Measurements from ENCODE around the gene EPHA3.

Gene EPHA3

GRCh38 chr3:89107461-89108290, at the start of gene EPHA3:
TSS of gene EPHA3 (plus strand) at chr3:89107621. CDS start at chr3:89107749, 128 bp downstream.
- peak; percentile 5 to 51 for DNase-seq

DNA sequence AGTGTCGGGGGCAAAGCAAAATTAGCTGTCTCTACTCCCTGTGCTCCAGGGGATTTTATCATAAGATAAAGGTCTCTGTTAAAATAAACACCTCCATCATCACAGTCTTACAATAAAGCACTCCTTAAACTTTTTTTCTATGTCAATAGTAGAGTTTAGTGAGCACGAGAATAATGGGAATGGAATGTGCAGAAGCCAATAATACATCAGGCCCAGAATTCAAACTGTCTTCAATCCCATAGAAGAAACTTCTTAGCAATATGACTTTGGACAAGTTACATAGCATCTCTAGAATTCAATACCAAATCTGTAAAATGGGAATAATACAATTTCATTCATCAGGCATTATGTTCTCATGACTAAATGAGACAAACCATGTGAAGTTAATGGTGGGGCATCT, 49.0 kb upstream of the EPHA3 start:
- DNase-seq: no peak

- no peak for DNase-seq
These were observed 48.1 kb upstream of the EPHA3 start for GRCh38 chr3:89059211-89059925.

DNA sequence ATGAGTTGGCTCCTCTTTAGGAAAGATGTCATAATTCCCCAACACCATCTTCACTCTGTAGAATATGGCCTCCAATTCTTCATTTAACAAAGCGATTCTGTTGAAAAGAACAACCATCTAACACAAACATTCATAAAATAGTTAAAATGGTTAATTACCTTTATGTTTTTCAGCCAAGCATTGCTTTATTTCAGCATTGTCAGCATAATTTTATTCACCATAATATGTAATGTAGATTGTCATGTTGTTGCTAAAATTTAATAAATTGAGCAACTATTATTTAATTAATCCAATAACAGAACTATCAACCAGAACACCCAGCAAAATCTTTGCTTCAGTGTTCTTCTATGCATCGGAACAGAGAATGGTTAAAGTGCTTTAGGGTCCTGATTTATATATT, 46.2 kb upstream of the EPHA3 start:
- DNase-seq: no peak

DNA sequence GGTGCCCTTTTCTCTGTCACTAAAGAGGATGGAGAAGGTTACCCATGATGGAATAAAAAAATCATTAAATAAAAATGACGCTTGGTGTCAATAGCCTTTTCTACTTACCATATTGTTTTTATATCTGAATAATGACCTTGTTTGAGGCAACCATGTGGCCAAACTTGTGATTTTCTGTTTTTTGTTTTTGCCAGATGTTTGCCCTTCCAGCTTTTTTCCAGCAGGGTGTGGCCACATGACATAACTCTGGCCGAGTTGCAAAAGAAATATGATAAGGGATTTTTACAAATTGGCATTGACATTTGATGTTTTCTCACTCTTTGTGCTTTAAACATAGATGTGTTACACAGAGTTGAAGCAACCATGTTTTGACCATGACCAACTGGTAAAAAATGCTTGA, 39.7 kb upstream of the EPHA3 start:
- DNase-seq: no peak

- DNase-seq: no peak
These were observed 34.8 kb upstream of the EPHA3 start for GRCh38 chr3:89072642-89073041.

GRCh38 chr3:89079944-89080343, 27.5 kb upstream of the EPHA3 start:
- DNase-seq: no peak

DNA sequence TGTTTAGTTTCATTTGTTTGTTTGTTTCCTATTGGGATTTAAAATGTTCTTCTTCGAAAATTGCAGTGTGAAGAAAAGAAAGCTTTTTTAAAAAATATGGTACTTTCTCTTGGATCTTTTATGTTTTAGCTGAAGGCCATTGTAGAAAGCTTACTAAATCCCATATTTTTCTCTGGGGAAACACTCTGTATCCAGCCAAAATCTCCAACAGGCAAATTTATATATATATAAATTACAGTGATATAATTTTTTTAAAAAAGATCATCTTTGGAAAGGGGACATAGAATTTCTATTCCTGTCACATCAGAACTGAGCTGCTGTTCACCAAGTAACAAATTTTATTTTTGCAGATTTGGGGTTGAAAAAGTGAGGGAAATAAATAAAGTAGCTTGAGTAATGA, 19.6 kb upstream of the EPHA3 start:
- DNase-seq: no peak

DNA sequence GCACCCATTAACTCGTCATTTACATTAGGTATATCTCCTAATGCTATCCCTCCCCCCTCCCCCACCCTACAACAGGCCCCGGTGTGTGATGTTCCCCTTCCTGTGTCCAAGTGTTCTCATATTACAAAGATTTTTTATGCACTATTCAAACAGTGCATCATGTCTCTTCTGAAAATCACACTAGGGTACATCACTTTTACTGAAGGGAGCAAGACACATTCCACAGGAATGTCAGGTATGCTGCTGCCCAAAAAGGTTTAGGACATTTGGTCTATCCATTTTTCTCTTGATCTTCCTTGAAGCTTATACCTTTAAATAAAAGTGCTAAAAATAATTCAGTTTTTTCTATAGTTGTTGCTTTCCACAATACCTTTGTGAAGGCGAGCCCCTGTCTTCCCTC, 9.2 kb upstream of the EPHA3 start:
- DNase-seq: no peak

DNA sequence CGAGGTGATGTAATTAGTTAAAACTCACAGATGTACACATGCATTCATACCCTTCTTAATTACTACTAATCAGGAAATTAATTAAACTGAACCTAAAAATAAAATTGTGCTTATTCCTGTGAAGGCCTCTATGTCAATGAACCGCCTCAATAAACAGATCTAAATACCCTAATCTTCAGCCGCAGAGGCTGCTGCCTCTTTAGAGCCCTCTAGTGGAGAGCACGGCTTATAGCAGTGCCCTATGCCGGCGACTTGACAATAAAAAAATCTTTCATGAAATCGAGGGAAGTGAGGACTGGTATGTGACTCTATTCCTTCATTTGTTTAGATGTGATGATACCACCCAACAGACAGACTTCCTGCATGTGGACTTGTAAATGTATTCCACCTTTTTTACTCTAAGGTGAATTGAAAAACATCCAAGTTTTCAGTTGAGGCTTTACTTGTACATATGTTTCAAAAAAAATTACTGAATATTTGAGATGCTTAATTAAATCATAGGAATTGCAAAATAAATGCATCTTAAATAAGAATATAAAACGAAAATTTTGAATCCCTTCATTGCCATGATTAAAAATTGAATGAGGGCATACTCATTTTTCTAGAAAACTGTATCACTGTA, 8.3 kb upstream of the EPHA3 start:
- peak; percentile 5 to 46 for DNase-seq

GRCh38 chr3:89101251-89101650, 6.2 kb upstream of the EPHA3 start:
- no peak for DNase-seq

DNA sequence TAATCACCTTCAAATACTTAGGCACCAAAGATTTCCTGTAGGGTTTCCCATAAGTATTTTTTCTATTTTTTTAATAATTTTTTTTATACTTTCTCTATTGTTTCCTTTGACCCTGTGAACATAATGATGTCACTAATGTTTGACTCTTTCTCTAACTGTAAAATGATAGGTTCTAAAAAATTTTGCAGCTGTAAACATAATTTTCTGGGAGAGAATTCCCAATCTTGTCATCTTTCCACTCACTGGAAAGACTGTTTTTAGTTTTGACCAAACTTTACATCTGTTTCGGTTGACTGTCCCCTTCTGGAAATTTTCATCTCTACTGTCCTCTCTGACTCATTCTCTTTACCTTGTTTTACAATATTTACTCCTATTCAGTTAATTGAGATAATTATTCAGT, 5.5 kb upstream of the EPHA3 start:
- no peak for DNase-seq

GRCh38 chr3:89104499-89104898, 2.9 kb upstream of the EPHA3 start:
- DNase-seq: no peak

DNA sequence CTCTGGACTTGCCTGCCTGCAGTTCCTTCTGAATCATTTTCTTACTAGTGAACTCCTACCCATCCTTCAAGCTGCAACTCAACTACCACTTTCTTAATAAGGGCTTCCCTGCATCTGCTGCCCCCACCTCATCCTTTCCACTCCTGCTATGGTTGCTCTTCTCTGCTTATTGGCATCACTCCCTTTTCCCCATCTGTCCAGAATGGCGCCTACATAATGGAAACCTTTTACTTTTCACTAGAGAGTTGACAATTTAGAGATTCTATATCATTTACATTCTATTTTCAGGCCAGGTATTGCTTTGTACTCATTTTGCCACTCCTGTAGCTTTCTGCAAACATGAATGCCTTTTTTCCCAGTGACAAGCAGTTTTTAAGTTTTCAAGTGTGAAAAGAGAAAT, 1.9 kb upstream of the EPHA3 start:
- no peak for DNase-seq

- DNase-seq: no peak
These were observed 800 bp downstream of the EPHA3 start for GRCh38 chr3:89108291-89108550.

DNA sequence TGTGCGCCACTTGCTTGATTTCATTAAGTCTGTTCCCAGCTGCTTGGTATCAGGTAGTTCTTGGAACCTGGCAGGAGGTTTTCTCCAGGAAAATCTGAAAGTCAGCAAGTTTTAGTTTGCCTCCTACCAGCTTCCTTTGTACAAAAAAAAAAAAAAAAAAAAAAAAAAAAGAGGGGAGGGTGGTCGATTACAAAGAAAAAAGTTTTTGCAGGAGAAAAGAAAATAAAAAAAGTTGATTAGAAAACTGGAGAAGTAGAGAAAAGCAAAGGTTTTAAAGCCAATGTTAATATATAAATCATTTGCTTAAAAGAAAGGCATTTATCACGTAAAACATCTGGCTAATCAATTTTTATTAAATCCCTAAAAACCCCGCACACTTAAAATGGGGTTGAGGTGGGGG, 5.9 kb downstream of the EPHA3 start:
- no peak for DNase-seq

DNA sequence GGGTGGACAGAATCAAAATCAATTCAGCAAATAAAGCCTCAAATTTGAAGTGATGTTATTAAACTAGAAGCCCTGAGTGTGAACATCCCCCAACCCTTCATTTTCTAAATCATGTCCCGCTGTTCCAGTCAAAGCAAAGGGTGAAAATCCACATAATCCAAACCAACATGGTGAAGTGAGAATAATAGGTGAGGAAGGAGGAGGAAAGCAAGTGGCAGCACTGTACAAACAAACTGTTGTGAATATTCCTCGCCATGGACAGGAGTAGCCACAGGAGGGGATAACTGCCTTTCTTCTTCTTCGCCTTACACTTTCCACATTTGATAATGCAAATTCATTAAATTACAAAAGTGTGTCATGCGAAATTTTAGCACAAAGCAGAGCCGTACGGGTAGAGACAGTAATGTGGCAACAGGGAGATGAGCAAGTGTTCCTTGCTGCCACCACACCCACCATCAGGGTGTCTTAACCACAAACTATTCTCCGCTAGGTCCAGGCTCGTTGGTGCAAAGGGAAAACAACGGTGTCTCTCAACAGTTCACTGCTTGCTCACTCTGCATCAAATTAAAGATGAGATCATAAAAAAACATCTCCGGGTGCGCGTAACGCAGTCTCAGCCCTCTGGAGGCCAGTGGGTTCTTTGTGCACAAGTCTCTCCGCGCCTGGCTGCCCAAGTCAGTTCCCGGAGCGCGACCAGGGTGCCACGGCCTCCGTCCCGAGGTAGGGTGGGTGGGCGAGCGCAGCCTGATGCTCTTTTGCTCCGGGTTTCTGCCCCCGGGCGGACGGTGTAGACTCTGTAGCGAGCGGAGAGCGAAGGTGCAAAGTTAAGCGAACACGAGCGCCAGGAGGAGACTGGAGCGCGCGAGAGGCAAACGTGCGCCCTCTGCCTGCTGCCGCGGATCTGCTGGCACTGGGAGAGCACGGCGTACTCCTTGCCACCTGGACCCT, 6.7 kb downstream of the EPHA3 start:
- peak in 1 of 2 donors; percentile 7 for DNase-seq

DNA sequence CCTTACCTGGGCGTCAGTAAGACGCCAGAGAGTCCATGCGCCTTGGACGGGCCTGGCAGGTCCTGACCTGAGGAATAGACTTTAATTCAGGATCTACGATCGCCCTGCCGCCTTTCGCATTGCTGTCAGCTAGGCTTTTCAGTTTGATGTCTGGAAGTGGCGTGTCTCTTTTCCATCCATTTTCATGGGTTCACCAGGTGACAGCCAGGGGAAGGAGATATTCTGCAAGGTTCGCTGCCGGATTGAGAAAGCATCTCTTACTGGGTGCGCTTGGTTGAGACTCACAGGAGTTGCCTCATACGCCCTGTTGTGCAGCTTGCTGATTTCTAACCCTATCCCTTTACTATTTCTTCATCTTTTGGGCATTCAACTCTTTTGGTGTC, 7.4 kb downstream of the EPHA3 start:
- no peak for DNase-seq

- no peak for DNase-seq
These were observed 9.1 kb downstream of the EPHA3 start for GRCh38 chr3:89116476-89116875.

DNA sequence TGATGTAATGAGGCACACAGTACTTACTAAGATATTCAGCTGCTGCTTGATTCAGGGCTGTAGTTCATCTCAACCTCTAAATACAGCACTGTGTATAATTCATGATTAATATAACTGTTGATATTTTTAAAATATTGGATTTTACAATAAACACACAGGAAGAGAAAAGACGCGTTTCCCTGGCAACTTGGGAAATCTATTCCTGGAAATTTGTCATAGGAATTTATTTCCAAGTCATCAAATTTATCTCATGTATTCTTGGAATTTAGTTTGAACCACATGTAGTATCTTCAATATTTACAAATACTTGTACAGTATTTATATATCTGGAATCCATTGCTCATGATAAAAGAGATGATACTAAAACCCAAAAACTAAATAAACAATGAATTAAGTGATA, 30.6 kb downstream of the EPHA3 start:
- DNase-seq: no peak

- no peak for DNase-seq
These were observed 32.4 kb downstream of the EPHA3 start for GRCh38 chr3:89139870-89140269.

DNA sequence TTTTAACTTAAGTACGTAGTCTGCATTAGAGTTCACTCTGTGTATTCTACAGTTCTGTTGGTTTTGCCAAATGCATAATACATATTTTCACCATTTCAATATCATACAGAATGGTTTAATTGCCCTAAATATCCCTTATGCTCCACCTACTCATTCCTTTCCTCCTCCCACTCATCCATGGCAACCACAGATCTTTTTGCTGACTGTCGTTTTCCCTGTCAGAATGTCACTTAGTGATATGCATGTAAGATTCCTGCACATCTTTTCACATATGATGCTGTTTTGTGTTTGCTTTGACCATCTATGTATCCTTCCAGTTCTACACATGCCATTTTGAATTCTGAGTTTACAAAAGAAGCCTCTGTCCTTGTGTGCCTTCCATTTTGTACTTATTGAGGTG, 36.7 kb downstream of the EPHA3 start:
- no peak for DNase-seq

GRCh38 chr3:89145995-89146394, 38.6 kb downstream of the EPHA3 start:
- DNase-seq: no peak

All from CD4-positive, alpha-beta T cell treated with Interferon alpha-2 for 1 hour (primary cell).